Liver (tissue), 9 donors: ENCODE results near the gene ODC1. TPM values are rescaled to one million over a fixed set of nuclear protein-coding genes. Genes with fewer than 3 reads are reported as not detected.

Source experiments
- DNase-seq: peaks from one replicate; pipeline ENCODE4 v3.0.0-alpha.2; 2017; ENCODE audit warnings: low spot score
- H3K27ac ChIP-seq, 2 donors: one replicate each; pipeline ENCODE4 v1.7.0; 2013; ENCODE audit warnings: inconsistent platforms in 2 of 2, low read length in 2 of 2, control low read depth in 1 of 2, low read depth in 1 of 2, mild to moderate bottlenecking in 1 of 2
- H3K27me3 ChIP-seq, 4 donors: one replicate each; pipeline versions ENCODE4 v1.6.1 to v1.7.0; 2013; ENCODE audit warnings: low read length in 3 of 4, inconsistent platforms in 1 of 4, mild to moderate bottlenecking in 1 of 4, moderate library complexity in 1 of 4; ENCODE audit not compliant: control insufficient read depth in 4 of 4, insufficient read depth in 4 of 4
- H3K36me3 ChIP-seq, 4 donors: one replicate each; pipeline versions ENCODE4 v1.6.1 to v1.7.0; 2013; ENCODE audit warnings: low read length in 3 of 4, mild to moderate bottlenecking in 3 of 4, low read depth in 1 of 4, moderate library complexity in 1 of 4; ENCODE audit not compliant: control insufficient read depth in 4 of 4, insufficient read depth in 3 of 4
- H3K4me1 ChIP-seq, 4 donors: one replicate each; pipeline versions ENCODE4 v1.6.1 to v1.7.0; 2013; ENCODE audit warnings: low read length in 3 of 4, mild to moderate bottlenecking in 3 of 4, moderate library complexity in 1 of 4; ENCODE audit not compliant: control insufficient read depth in 4 of 4, insufficient read depth in 4 of 4
- H3K4me3 ChIP-seq, 3 donors: one replicate each; pipeline versions ENCODE4 v1.6.1 to v1.7.0; 2013; ENCODE audit warnings: low read length in 3 of 3, control low read depth in 1 of 3, low read depth in 1 of 3, mild to moderate bottlenecking in 1 of 3
- H3K9ac ChIP-seq, 2 donors: one replicate each; pipeline ENCODE4 v1.7.0; 2013; ENCODE audit warnings: low read length in 2 of 2, mild to moderate bottlenecking in 2 of 2, moderate library complexity in 2 of 2, control low read depth in 1 of 2, low read depth in 1 of 2
- H3K9me3 ChIP-seq, 4 donors: one replicate each; pipeline versions ENCODE4 v1.6.1 to v1.7.0; 2013; ENCODE audit warnings: low read length in 3 of 4; ENCODE audit not compliant: control insufficient read depth in 4 of 4
- CTCF ChIP-seq: fragments of 150-350 bp; IDR thresholded peaks from 2 replicates; pipeline ENCODE4 v1.5.1; 2017; ENCODE audit warnings: improper control_type of control experiment, low read depth, low read length; ENCODE audit not compliant: missing input control
- EGR1 ChIP-seq, 2 donors: IDR thresholded peaks; 2 replicates each; pipeline ENCODE4 v1.6.1; 2016 to 2018; ENCODE audit warnings: antibody characterized with exemption in 2 of 2, low read depth in 2 of 2
- FOXA1 ChIP-seq: IDR thresholded peaks from 2 replicates; pipeline ENCODE4 v1.6.1; 2016; ENCODE audit warnings: antibody characterized with exemption
- FOXA2 ChIP-seq: IDR thresholded peaks from 2 replicates; pipeline ENCODE4 v1.6.1; 2016; ENCODE audit warnings: antibody characterized with exemption
- GABPA ChIP-seq, 2 donors: IDR thresholded peaks in 1 of 2; conservative IDR thresholded peaks in 1 of 2; 2 replicates each; pipeline ENCODE4 v1.6.1; 2016; ENCODE audit warnings: antibody characterized with exemption in 2 of 2, mild to moderate bottlenecking in 1 of 2, moderate library complexity in 1 of 2
- HNF4A ChIP-seq, 2 donors: conservative IDR thresholded peaks; 2 replicates each; pipeline ENCODE4 v1.6.1; 2016; ENCODE audit warnings: antibody characterized with exemption in 2 of 2, mild to moderate bottlenecking in 2 of 2
- HNF4G ChIP-seq: IDR thresholded peaks from 2 replicates; pipeline ENCODE4 v1.6.1; 2016; ENCODE audit warnings: antibody characterized with exemption
- JUND ChIP-seq, 2 donors: IDR thresholded peaks; 2 replicates each; pipeline ENCODE4 v1.6.1; 2016; ENCODE audit warnings: antibody characterized with exemption in 2 of 2
- MAX ChIP-seq: IDR thresholded peaks from 2 replicates; pipeline ENCODE4 v1.6.1; 2016; ENCODE audit warnings: antibody characterized with exemption
- NR2F2 ChIP-seq: IDR thresholded peaks from 2 replicates; pipeline ENCODE4 v1.6.1; 2016; ENCODE audit warnings: antibody characterized with exemption
- RAD21 ChIP-seq, 2 donors: IDR thresholded peaks; 2 replicates each; pipeline ENCODE4 v1.6.1; 2016; ENCODE audit warnings: antibody characterized with exemption in 2 of 2, mild to moderate bottlenecking in 2 of 2
- REST ChIP-seq: IDR thresholded peaks from 2 replicates; pipeline ENCODE4 v1.6.1; 2016; ENCODE audit warnings: antibody characterized with exemption, mild to moderate bottlenecking
- RXRA ChIP-seq, 2 donors: IDR thresholded peaks; 2 replicates each; pipeline ENCODE4 v1.6.1; 2017 to 2018; ENCODE audit warnings: antibody characterized with exemption in 2 of 2, mild to moderate bottlenecking in 1 of 2
- SP1 ChIP-seq: IDR thresholded peaks from 2 replicates; pipeline ENCODE4 v1.6.1; 2018; ENCODE audit warnings: antibody characterized with exemption, mild to moderate bottlenecking
- TAF1 ChIP-seq: conservative IDR thresholded peaks from 2 replicates; pipeline ENCODE4 v1.6.1; 2016; ENCODE audit warnings: antibody characterized with exemption, mild to moderate bottlenecking
- YY1 ChIP-seq: IDR thresholded peaks from 2 replicates; pipeline ENCODE4 v1.6.1; 2016; ENCODE audit warnings: antibody characterized with exemption, mild to moderate bottlenecking
- ZBTB33 ChIP-seq: IDR thresholded peaks from 2 replicates; pipeline ENCODE4 v1.6.1; 2016; ENCODE audit warnings: antibody characterized with exemption
- WGBS: extraction: QIAGEN DNeasy Blood & Tissue Kit; methylation state at CpG from one replicate; pipeline ENCODE4 v1.1.7; 2013; 5-methylcytosine and 5-hydroxymethylcytosine counted together
- polyA plus RNA-seq, 2 donors: library from polyadenylated mRNA; stranded (reverse) in 1 of 2; unstranded in 1 of 2; fragments of 200-250 nt in 1 of 2; fragments of >200 nt in 1 of 2; fragmentation: Nextera tagmentation in 1 of 2; extraction: Ambion mirVana in 1 of 2; gene quantifications; one replicate each; pipeline versions ENCODE4 v1.2.1 to v1.2.3, GENCODE V29; 2013 to 2015
- total RNA-seq, 2 donors: library from RNA; depleted of rRNA; stranded (reverse); fragments of >200 nt; gene quantifications; one replicate each; pipeline ENCODE4 v1.2.3, GENCODE V29; 2014
- donor health status: healthy.
- donor health status: healthy.
- donor health status: healthy.
- donor health status: healthy.
- donor health status: healthy.

The ODC1 gene
- total and polyA plus RNA-seq, 4 donors: 8.3 to 75.8 (median 48.1) TPM

GRCh38 chr2:10419553-10420257 is 28.4 kb downstream of the ODC1 start (continued):
- TF ChIP-seq REST (no peak), HNF4G (no peak), EGR1 (IDR thresholded peaks at IDR 0.05; ENCODE audit: low read depth in 2 of 2) (no peak), TAF1 (no peak), SP1 (no peak), RAD21 (IDR thresholded peaks at IDR 0.05) (no peak), GABPA (IDR thresholded peaks at IDR 0.05 in 1 of 2, conservative IDR thresholded peaks at IDR 0.05 in 1 of 2) (no peak)

GRCh38 chr2:10417551-10418335 is 30.4 kb downstream of the ODC1 start:
- H3K4me1 ChIP-seq: peaks cover 0 to 15% (median 10%) of the 10 kb centered on the region in 4 donors
- H3K27me3 ChIP-seq: no peaks in the 10 kb centered on the region

More at GRCh38 chr2:10417551-10418335, 30.4 kb downstream of the ODC1 start:
- TF ChIP-seq HNF4A (conservative IDR thresholded peaks at IDR 0.05) (no peak), RXRA (IDR thresholded peaks at IDR 0.05) (no peak), GABPA (IDR thresholded peaks at IDR 0.05 in 1 of 2, conservative IDR thresholded peaks at IDR 0.05 in 1 of 2) (no peak), FOXA2 (no peak), NR2F2 (no peak), JUND (IDR thresholded peaks at IDR 0.05) (no peak), CTCF (no peak), ZBTB33 (no peak), RAD21 (IDR thresholded peaks at IDR 0.05) (no peak), EGR1 (IDR thresholded peaks at IDR 0.05; ENCODE audit: low read depth in 2 of 2) (no peak), FOXA1 (no peak), HNF4G (no peak), MAX (no peak), REST (no peak), YY1 (no peak), SP1 (no peak)
- H3K36me3 ChIP-seq: peaks cover 0 to 30% (median 15%) of the 10 kb centered on the region in 4 donors
- no peaks in the 10 kb centered on the region for H3K9me3 ChIP-seq
- H3K27ac ChIP-seq: no peak overlapping the region
- WGBS: 90% methylated on average over 6 of the region's 6 CpGs
- H3K9ac ChIP-seq: no peak overlapping the region
- no peak overlapping the region for H3K4me3 ChIP-seq
- no peak for DNase-seq
